HuH-7 (cell line): ENCODE results near the gene SH3TC1.
A peak's percentile ranks its signal among the peaks of the same experiment; 100 is the strongest.

Experiments used
- DNase-seq: peaks from one replicate; pipeline ENCODE4 v3.0.0; 2011; ENCODE audit warnings: low spot score

SH3TC1 gene

DNA sequence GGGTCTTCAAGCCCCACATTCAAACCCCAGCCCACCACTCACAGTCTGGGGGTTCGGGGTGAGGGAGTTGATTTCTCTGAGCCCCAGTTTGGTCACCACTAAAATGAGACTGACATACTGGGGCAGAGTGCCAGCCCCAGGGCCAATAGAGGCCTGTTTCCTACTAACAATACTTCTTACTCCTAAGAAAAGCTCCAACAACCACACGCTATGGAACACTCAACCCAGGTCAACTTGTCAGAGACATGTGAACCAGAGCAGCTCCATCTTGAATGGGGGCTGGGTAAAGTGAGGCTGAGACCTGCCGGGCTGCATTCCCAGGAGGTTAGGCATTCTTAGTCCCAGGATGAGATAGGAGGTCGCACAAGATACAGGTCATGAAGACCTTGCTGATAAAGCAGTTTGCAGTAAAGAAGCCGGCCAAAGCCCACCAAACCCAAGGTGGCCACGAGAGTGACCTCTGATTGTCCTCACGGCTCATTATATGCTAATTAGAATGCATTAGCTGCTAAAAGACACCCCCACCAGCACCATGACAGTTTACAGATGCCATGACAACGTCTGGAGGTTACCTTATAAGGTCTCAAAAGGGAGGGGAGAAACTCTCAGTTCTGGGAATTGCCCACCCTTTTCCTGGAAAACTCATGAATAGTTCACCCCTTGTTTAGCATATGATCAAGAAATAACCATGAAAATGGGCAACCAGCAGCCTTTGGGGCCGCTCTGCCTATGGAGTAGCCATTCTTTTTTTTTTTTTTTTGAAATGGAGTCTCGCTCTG, 43.9 kb downstream of the SH3TC1 start:
- no peak for DNase-seq

DNA sequence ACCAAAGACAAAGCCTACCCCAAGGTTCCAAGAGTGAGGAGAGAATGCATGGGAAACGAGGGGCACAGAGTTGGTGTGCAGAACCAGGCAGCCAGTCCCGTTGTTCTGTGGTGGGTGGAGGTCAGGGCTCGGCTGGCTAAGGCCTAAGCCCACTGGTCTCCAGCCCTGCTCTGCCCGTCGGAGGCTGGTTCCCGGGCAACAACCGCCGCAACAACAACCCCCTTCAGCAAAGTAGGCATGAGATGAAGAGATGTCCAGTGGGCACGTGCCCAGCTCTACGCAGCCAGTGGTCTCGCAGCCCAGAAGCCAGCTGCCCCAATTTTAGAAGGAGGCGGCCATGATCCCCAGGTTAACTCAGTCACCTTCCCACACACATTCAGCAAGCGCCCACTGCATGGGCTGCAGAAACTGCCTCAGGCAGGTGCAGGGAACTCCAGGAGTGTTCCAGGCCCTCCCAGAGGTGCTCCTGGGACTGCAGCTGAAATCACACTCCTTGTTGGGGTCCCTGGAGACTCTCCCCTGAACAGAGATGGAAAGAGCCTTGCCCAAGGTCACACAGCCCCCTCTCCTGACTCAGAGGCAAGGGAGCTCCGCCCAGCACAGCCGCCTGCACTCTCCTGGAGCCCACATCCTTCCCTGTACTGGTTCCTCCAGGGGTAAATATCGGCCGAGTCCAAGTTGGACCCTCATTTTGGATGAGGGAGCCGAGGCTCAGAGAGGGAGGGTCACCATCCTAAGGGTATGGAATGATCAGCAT, 45.1 kb downstream of the SH3TC1 start:
- DNase-seq, result no peak

DNA sequence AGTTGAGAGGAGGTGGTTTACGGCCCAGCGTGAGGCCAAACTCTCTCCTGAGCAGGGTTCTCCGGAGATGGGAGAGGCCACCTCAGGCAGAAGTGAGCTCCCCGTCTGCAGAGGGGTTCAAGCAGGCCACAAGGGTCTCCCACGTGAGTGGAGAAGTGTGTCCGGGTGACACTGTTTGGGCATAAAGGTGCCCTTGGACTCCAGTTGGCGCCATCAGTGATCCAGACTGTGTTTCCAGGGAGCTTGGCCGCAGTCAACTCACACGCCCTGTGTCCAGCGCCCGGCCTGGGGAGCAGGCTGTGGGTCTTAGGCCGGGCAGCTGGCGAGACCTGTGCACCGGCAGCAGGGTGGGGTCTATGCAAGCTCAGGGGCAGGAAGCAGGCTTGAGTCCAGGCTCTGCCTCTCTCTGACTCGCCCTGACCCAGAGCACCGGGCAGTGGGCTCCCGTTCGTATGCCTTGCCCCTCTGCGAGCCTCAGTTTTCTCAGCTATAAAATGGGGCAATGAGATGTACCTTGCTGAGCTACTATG, 45.9 kb downstream of the SH3TC1 start:
- no peak for DNase-seq

DNA sequence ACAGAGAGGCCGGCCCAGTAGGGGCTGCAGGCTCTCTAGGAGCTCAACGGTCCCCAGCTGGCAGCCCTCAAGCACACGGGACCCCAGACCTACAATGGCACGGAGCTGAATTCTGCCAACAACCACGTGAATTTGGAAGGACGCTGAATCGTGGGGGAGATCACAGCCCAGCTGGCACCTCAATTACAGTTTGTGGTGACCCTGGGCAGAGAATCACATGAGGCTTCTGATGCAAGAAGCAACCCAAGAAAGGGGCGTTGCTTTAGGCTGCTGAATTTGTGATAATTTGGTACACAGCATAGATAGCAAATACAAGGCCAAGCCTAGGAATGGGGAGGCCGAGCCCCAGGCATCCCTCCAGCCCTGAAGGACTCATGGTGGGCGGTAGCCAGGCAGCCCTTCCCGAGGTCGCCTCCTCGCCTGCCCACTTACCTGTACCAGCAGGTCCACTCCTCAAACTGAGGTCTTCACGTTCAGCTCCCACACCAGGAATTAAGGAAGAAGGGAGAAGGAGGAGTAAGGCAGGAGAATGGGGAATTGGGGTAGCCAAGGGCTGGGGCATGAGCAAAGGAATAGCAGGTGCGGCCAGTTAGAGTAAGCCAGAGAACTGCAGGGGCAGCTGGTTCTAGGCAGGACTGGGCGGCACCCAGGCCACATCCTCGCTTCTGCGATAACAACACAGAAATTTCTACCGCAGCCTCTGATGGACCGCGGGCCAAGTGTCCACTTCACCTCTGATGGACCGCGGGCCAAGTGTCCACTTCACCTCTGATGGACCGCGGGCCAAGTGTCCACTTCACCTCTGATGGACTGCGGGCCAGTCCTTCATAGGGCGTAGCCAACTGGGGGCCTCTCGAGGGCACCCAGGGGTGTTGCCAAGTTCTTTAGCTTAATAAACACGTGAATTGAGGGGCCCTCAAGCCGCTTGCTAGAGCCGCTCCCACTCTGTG, 47.1 kb downstream of the SH3TC1 start:
- no peak for DNase-seq

DNA sequence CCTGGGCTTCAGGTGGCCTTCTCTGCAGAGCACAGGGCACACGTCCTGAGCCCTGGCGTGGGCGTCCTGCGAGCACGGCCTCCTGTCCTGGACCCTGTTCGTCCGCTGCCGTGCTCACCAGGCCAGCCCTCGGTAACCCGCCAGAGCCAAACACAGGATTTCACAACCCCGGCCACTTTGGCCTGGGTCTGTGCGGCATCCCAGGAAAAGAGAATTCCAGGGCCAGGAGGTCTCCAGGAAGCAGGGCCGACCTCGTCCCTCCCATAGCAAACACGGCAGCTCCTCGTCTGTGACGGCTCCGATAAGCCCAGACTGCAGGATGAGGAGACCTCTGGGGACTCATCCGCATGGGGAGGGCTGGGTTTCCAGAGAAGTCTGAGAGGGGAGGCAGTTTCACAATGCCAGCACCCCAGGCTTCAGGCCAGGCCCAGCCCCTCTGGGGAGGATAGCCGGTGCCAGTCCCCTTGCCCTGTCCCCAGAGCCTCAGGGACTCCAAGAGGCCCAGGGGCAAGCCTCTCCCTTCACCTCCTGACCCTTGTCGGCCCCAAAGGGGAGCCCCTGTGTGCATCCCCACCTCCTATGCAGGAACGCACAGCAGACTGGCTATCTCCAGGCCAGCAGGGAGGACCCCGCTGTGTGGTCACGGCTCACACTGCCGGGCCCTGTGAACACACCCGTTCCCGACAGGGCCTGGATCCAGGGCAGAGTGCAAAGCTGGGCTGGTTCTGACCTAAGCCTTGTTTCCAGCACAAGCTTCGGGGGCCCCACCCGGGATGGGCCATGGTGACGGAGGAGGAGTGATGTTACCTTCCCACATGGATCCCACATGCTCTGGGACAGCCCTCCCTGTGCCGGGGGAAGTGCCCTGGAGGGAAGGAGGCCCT, 48.2 kb downstream of the SH3TC1 start:
- DNase-seq, result peak; percentile 71

DNA sequence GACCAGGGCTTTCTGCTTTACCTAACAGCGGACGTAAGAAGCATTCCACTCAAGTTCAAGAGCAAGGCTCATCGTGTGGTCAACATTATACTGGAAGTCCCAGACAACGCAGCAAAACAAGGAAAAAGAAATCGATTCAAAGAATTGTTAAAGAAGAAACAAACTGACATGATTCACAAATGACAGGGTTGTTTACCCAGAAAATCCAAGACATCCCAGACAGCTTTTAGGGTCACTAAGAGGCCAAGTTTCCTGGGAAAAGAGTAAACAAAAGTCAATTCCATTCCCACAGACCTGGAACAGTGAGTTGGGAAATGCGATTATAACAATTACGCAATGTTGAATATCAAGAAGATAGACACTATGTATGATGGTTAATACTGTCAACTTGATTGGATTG, 49.0 kb downstream of the SH3TC1 start:
- DNase-seq, result no peak

DNA sequence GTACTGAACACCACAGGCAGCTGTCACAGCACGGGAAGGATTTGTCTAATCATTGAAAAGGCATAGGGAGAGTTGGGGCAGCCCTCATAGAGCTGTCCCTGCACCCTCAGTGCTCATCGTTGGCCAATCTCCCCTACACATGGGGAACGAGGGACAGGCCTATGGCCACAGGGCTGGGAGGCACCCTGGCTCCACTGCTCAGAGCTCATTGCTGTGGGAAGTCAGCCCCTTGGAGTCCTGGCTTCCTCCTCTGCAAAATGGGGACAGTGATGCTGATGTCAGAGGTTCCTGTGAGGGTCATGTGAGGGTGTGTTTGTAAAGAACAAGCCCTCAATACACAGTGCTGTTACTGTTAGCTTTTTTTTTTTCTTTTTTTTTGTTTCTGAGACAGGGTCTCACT, 51.1 kb downstream of the SH3TC1 start:
- DNase-seq, result no peak

DNA sequence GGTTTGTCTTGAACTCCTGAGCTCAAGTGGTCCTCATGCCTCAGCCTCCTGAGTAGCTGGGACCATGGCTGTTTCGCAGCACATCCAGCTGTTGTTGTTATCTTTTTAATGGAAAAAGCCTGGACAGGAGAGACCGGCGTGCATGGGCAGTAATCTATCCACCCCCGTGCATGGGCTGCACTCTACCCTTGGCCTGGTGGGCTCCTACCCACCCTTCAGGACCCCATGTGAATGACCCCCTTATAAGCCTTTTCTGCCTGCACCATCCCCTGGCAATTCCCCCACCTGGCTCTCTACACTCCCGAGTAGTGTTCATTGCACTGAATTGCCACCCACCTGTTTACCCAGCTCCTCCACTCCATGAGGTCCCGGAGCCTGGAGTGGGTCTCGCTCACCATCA, 51.5 kb downstream of the SH3TC1 start:
- no peak for DNase-seq

DNA sequence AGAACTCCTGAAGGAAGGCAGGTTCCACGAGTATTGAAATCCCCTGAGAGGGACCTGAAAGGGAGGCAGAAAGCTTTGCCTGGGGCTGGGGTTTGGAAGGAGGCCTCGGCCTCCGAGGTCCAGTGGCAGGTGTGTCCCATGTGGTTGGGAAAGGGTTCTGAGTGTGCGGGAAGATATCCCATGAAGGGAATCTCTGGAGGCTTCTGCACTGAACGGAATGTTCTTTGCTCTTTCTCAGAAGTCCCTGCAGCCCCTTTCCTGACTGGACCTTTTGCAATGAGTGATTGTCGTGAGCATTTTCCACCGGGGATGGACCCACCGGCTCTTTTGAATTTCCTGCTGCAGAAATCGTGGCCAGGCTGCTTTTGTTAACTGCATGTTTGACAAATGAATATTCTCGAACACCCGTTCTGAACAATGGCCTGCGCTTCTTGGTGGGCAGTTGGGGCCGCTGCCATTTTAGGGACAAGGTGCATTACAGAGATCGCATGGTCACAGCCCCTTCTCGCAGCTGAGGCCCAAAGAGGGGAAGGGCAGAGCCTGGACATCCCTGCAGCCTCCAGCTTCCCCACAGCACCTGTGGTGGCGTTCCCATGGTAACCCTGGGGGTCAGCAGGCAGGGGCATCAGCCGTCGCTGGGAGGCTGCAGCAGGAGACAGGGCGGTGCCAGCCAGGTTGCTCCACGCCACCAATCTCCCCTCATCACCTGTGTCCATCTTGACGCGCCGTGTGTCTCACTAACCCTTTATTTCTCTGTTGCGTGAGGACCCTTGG, 52.2 kb downstream of the SH3TC1 start:
- no peak for DNase-seq

DNA sequence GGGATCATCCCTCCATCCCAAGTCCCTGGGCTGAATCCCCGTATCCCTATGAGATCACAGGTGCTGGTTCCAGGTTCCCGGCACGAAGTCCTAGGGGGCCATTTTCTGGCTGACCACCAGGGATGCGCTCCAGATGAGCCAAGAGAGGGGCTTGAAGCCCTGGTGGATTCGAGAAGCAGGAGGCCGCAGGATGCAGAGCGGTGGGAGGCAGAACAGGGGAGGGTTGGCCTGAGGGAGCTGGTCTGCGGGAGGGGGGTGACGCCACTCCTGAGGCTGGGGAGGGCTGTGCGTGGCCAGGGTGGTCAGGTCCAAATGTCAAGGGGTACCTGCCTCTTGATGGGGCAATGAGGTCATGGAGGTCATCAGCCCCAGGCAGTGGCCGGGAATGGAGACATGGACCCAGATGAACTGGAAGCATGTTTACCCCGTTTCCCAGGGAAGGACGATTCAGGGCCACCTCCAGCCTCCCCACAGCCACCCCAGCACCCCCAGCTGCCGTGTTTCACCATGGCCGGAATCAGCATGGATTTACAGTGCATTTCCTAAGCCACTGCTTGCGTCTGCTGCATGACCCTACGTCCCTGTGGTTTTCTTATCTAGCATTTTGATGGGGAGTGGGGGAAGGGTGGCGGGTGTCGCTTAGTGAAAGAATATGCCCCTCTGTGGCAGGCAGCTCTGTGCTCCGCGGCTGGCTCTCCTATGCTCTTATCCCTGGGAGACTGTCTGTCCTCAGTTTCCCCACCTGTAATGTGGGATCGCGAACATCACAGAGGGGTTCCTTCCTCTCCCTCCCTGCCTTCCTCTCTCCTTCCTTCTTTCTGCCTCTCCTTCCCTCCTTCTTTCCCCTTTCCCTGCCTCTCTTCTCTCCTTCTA, 53.4 kb downstream of the SH3TC1 start:
- no peak for DNase-seq

DNA sequence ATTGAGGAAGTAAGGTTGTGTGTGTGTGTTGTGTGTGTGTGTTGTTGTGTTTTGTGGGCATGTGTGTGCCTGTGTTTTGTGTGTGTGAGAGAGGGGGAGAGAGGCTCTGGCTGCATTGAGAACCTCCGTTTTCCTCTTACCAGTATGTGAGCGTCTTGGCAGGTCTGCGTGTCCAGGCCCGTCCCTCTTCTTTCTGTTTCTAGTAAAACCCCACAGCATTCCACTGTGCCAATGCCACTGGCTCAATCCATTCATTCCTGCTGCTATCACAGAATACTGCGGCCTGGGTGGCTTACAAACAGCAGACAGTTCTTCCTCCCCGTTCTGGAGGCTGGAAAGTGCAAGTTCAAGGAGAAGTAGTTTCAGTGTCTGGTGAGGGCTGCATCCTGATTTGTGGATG, 55.0 kb downstream of the SH3TC1 start:
- DNase-seq, result no peak

DNA sequence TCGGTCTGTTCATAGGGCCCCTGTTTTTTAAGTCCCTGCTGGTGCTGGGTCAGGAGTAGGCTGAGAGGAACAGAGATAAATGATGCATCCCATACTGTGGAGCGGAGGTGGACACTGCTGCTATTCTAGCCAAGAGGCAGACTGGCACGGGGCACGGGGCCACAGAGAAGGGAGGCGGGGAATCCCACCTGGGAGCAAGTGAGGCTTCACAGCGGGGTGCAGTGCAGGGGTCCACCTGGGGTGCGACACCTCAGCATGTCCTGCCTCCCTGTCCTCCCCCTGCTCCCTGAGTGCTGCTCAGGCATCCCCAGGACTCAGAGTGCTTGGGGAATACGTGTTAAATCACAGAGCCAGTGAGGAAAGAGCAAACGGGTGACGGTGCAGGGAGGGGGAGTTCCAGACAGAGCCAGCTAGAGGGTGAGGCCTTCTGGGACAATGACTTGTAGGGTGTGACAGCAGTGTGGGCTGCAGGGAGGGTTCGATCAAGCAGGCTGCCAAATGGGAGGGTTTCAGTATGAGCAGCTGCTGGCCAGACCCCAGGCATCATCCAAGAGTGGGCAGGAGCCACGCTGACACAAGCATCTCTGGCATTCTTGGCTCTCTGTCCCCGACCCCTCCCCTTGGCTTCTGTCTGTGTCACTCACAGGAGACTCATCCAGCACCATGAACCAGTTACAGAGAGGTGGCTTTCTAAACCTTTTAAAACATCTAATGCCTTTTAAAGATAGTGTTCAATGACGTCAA, 56.8 kb downstream of the SH3TC1 start:
- DNase-seq, result no peak

DNA sequence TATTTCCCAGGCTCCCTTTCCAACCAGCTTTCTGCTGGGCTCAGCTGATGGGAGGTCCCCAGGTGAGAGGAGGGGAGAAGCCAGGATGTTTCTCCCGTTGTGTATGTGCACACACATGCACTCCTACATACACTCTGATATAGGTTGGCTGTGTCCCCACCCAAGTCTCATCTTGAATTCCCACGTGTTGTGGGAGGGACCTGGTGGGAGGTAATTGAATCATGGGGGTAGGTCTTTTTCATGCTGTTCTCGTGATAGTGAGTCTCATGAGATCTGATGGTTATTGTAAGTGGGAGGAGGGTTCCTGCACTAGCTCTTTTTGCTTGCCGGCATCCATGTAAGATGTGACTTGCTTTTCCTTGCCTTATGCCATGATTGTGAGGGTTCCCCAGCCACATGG, 58.8 kb downstream of the SH3TC1 start:
- no peak for DNase-seq

DNA sequence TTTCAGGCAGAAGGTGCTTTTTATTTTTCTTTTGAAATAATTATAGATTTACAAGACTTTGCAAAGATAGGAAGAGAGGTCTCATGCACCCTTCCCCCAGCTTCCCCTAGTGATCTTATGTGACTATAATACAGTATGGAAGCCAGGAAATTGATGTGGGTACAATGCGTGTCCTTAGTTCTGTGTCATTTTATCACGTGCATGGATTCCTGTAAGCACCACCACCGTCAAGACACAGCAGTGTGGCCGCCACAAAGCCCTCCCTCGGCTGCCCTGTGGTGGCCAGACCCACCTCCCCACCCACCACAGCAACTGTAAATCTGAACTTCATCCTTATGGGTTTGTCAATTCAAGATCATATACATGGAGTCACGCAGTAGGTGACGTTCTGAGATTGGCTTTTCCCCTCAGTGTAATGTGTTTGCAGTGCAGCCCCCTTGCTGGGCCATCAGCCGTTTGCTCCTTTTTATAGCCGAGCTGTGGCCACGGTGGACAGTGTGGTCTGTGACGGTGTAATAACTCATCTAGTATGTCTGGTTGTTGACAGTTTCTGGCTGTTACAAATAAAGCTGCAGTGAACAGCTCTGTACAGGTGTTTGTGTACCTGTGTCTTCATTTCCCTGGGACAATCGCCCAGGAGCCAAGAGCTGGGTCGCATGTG, 59.6 kb downstream of the SH3TC1 start:
- DNase-seq, result no peak

DNA sequence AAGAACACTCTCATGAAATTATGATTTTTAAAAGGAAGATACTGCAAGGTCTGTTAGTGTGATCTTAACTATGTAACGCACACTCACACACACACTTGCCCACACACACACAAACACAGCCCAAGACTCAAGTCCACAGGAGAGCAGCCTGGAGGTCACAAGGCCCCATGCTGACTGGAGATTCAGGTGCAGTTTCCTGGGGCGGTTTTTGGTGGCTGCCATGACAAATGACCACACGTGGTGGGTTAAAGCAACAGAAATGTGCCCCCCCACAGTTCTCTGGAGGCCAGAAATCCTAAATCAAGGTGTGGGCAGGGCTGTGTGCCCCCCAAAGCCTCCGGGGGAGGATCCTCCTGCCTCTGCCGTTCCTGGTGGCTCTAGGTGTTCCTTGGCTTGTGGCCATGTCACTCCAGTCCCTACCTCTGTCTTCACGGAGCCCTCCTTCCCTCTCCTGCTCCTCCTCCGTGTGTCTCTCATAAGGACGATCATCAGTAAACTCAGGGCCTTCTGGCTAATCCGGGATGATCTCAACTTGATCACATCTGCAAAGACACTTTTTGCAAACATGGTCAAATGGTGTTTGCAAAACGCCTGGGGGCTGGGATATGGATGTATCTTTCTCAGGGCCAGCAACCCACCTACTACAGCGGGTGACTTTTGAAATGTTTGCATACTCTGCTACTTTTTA, 60.8 kb downstream of the SH3TC1 start:
- DNase-seq, result no peak

DNA sequence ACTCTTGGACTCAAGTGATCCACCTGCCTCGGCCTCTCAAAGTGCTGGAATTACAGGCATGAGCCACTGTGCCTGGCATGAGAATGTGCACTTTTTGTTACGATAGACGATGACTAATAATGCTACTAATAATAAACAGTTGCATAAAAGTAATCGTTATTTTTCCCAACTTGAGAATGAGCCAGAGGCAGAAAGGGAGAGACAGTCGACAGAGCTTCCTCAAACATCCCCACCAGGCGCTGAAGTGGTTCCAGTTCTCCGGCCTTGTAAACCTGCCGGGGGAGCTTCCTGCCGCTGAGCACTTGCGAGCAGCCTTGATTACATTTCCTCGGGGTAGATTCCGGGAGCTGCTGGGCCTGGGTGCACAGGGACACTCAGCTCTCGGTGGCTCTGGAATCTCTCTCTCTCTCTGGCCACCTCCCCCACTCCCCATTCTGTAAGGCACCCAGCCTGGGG, 61.6 kb downstream of the SH3TC1 start:
- DNase-seq, result no peak

DNA sequence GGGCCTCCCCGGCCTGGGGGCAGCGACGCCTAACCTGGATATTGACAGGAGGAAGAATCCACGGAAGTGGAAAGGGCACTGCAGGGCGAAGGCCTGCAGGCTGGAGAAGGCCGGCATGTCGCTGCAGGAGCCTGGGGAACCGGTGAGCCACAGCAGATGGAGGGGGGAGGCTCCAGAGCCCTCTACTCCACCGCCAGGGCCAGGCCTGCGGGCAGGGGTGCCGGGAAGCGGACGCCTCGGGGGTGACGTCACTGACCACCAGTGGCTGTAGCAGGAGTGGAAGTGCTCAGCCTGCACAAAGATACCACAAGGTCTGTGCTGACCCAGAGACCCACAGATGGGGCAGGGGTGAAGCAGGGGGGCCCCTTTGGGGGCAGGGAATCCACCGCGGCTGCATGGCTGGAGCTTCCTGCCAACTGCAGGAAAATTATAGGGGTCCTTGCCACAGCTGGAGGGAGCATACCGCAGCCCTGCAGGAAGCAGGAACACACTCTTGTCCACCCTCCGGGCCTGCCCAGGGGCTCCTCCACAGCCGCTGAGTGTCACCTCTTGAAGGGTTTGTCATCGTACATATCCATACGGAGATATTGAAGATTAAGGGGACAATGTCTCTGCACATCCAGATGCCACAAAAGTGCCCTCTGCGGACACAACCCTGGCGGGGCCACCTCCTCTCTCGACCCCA, 62.9 kb downstream of the SH3TC1 start:
- DNase-seq, result no peak
